HL-60/S4 (cell line): ENCODE measurements around the gene EPHA6.
"Not testable (repeated sequence)": the region's sequence is repeated elsewhere in the genome, so short reads cannot be mapped to it uniquely, and the experiment has no call there.

Experiments
- in situ Hi-C: fragments of 300-500 bp; cut with MboI; formaldehyde crosslinking; loops from 2 replicates; pipeline ENCODE4 v1.14.3; 2022; ENCODE audit warnings: low sequenced_read_pairs

Gene EPHA6

DNA sequence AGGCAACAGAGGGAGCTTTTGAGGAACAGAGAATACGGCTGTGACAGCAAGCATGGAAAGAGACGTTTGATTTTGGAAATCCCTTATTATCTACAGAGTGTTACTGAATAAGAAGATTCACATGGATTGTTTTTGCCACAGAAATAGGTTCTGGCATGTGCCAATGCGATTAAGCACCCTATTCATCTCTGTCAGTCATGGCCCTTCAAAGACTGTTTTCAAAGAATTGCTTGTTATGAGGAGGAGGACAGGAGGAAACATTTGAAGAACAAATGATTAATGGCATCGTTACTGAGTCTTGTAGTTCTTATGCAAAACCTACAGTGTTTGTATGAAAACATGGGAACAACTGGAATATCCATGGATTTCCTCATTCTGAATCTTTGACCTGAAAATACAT lies 86.2 kb downstream of the EPHA6 start:
- in situ Hi-C loops: no loop called here

DNA sequence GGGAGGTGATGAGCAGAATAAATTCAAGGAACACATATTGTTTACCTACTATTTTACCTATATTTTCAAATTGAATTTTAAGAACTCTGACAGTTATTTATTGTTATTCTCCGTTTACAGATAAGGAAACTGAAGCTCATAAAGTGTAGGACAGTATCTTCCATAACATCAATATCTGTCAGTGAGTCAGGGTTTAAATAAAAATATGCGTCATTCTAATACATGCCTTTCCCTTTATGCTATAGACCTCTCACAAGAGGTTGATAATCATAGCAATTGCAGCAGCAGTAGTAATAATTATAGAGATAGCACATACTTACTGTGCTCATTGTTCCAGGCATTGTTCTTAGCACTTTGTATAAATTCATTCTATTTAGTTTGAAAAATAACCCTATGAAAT lies 101.1 kb downstream of the EPHA6 start:
- in situ Hi-C loops: no loop called here

DNA sequence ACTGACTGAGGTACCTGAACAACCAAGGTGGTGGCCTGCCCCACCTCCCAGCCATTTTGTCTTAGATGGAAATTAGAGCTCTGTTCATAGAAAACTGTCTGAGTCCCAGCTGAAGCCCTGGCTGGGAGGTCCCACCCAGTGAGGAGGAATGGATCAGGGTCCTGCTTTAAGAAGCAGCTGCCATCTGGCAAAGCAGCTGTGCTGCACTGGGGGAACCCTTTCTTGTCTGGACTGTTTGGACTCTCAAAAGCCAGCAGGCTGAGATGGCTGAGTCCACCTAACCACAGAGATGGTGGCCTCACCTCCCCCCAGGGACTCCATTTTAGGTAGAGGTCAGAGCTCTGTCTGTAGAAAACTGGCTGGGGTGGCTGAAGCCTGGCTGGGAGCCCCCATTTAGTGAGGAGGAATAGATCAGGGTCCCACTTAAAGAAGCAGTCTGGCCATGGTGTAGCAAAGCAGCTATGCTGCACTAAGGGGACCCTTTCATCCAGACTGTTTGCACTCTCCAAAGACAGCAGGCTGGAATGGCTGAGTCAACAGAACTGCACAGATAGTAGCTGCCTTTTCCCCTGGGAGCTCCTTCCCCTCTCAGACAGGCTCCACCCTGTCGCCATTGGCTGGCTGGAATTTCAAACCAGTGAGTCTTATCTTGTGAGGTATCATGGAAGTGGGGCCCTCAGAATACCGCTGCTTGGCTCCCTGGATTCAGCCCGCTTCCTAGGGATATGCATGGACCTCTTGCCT lies 116.9 kb downstream of the EPHA6 start:
- in situ Hi-C loops: no loop called here

DNA sequence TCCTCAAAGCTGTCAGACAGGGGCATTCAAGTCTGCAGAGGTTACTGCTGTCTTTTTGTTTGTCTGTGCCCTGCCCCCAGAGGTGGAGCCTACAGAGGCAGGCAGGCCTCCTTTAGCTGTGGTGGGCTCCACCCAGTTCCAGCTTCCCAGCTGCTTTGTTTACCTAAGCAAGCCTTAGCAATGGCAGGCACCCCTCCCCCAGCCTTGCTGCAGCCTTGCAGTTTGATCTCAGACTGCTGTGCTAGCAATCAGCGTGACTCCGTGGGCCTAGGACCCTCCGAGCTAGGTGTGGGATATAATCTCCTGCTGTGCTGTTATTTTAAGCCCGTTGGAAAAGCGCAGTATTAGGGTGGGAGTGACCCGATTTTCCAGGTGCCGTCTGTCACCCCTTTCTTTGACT lies 127.7 kb downstream of the EPHA6 start:
- in situ Hi-C loops: not testable (repeated sequence)

DNA sequence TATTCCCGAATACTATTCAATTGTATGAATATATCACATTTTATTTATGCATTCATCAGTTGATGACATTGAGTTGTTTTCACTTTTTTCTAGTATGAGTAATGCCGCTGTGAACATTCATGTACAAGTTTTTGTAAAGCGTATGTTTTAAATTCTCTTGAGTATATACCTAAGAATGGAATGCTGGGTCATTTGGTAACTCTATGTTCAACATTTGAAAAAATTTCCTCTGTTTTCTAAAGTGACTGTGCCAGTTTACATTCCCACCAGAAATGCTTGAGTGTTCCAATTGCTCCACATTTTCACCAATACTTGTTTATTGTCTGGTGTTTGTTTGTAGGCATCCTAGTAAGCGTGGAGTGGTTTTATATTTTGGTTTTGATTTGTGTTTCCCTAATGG lies 144.5 kb downstream of the EPHA6 start:
- in situ Hi-C loops: no loop called here

DNA sequence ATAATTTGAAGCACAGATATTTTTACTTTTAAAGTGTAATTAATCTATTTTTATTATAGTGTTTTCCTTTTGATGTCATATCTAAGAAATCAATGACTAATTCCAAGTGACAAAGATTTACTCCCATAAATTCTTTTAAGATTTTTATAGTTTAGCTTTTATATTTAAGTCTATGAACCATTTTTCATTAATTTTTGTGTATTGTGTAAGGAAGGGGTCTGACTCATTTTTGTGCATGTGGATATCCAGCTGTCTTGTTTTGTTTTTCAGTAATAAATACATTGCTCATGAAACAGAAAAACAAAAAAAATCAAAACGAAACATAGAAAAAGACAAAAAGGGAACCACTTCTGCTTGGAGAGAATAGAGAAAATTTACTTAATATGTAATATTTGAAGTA lies 145.1 kb downstream of the EPHA6 start:
- in situ Hi-C loops: no loop called here

DNA sequence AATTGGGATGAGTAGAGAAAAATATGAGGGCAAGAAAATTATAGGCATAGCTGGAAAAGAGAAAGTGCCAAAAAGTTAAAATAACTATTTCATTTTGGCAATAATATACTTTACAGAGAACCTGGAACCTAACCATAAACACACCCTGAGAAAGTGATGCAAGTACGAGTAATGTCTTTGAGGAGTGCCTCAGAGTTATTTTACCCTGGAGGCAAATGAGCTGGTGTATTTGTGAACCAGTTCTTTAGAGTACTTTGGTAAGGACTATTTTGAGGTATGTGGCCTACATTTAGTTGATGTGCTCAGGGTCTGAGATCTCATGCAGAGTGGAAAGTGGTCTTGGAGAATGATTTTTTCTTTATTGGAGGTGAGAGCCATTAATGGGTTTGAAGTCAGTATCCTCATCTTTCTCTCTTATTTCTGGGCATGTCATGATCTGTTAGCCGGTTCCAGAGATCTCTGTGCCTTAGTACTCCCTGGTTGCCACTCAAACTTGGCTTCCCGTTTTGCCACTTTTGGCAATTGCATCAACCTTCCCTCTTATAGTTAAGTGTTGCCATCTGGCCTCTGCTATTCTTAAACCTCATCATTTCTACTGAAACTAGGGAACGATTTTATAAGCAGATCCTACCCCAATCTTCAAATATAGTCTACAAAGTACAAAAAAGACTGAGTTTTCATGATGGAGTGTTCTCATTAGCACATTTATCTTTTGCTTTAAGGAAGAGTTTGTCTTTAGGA lies 145.7 kb downstream of the EPHA6 start:
- in situ Hi-C loops: no loop called here

DNA sequence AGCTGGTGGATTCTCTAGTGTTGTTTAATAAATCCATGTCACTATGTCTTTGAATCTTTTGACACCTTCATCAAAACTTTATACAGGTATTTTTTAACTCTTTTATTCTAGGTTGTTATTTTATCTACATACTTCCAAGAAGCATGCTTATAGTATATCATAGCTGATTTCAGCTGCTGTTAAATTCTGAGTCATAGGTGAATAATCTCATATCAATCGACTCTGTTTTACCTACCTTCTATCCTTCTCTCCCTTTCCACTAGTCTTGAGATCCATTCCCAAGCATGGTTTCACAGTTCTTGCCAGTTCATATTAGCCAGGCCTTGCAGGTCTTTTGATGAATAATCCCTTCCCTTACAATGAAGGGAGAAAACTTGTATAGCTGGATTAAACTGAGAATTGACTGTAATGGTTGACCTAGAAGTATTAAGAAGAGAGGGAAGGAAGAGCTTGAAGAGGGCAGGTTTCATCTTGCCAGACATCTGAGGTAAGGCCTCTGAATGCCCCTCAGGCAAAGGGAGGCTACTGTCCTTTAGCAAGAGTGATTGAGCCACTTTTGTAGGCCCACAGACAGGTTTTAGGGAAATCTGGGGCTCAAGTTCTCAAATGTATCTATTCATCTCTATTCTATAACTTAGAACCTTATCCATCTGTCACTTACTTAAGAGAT lies 146.4 kb downstream of the EPHA6 start:
- in situ Hi-C loops: no loop called here

DNA sequence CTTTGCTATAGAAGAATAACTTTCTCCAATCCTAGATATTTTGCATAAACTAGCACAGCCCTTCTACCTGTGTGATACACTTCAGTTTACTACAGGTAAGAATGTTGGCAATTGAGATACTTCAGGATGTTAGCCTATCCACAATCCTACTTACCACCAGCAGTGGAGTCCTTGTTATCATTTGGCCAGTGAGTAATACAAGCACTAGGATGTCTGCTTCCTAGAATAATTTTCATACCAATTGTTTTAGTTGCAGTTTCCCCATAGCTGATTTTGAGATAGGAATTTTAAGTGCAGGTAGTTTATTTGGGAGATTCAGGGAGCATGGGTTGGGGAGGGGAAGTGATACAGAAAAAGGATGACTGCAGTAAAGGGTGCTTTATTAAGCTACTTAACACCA lies 147.2 kb downstream of the EPHA6 start:
- in situ Hi-C loops: no loop called here

DNA sequence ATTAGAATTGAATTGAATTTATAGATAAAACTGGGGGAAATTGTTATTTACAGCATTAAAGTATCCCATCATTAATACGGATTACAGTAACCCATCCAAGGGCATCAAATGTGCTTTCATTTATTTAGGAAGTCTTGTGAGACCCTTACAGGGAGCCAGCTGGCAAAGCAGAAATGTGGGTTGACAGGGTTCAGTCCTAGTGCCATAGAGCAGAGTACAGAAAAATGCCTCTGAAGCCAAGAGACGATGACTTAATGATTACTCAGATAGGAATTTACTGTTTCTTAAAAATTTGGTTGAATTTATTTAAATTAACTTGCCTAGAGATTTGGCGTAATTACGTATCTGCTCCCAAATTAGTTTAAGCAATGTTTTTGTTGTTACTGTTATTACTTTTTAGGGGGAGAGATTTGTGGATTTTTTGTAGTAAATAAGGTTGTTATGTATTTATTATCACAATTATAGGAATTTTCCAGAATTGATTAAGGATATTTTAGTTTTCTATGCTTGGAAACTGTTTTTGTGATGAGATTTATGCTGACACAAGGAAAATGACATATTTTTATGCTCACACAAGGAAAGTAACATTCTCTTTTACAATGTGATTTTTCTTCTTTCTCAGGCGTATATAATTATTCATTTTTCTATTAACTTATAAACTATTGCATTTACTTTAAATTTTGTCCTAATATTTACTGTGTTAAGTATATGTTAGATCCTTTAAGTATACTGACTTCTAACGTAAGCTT lies 152.0 kb downstream of the EPHA6 start:
- in situ Hi-C loops: no loop called here

DNA sequence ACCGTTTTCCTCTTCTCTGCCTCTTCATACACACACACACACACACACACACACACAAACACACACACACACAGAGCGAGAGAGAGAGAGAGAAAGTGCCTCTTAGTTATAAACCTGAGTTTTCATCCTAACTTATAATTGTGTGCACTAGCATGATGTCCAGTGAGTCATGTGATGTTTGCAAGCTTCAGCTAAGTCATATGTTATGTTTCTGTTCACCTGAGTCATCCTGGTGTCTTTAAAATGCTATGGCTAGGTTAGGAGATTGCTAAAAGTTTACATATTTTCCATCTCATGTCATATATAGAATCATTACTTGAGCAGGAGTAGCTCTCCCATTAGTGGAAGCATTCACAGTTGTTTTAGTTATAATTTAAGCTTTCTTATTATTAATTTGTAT lies 155.8 kb downstream of the EPHA6 start:
- in situ Hi-C loops: no loop called here

DNA sequence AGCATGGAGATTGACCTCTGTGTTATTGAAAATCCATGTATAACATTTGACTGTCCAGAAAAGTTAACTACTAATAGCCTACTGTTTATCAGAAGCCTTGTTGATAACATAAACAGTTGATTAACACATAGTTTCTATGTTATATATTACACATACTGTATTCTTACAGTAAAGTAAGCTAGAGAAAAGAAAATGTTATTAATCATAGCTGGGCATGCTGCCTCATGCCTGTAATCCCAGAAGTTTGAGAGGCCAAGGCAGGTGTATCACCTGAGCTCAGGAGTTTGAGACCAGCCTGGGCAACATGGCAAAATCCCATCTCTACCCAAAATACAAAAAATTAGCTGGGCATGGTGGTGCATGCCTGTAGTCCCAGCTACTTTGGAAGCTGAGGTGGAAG lies 163.3 kb downstream of the EPHA6 start:
- in situ Hi-C loops: no loop called here

DNA sequence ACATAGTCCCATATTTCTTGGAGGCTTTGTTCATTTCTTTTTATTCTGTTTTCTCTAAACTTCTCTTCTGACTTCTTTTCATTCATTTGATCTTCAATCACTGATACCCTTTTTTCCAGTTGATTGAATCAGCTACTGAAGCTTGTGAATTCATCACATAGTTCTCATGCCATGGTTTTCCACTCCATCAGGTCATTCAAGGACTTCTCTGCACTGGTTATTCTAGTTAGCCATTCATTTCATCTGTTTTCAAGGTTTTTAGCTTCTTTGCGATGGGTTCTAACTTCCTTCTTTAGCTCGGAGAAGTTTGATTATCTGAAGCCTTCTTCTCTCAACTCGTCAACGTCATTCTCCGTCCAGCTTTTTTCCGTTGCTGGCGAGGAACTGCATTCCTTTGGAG lies 169.3 kb downstream of the EPHA6 start:
- in situ Hi-C loops: not testable (repeated sequence)

DNA sequence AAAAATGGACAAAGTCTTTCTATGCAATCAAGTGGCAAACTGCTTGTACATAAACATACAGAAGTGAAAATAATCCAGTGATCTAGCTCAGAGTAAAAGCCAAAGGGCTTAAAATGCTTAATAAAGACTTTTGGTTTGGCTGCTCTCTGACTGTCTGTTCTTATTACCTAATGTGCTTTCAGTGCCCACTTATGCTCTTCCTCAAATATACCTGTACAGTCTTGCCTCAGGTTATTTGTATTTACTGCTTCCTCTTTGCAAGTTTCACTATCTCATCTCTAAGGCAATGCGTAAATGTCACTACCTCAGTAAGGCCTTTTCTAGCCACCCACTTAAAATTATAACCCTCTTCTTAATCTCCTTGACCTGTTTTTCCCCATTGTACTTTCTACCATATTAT lies 171.8 kb downstream of the EPHA6 start:
- in situ Hi-C loops: no loop called here

DNA sequence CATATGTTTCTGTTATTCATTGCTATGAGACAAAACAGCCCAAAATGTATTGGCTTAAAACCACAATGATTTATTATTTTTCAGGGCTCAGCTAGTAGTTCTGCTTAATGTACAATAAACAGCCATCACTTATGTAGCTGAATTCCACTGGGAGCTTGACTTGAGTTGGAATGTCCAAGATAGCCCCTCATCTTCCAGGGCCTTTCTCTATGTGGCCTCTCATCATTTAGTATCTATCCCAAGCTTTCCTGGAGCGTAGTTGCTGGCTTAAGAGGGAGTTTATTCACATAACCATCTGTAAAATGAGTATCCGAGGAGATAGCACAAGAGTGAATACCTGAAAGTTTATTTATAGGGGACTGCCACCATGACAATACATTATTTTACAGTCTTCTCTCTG lies 176.8 kb downstream of the EPHA6 start:
- in situ Hi-C loops: no loop called here

DNA sequence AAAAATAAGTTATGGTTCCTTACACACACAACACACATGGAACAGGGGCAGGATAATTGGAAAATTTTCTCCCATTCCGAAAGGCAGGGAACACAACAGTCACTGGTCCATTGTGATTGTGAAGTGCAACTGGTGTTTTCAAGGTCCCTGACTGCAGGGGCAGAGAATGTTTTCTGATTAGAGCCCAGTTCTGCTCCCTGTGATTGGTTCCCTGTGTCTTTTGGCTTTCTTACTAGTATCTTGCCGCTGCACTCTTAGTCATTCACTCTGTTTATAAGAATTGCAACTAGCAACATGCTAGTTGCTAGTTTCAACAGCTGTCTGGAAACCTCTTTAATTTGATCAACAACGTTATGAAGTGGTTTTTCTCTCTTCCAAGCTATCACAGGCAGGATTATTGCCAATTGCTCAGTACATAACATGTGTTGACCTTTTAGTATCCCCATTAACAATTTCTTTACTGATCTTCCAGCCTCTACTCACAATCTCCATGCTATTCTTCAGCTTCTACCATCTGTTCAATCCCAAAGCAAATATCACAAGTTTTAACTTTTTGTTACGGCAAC lies 177.5 kb downstream of the EPHA6 start:
- in situ Hi-C loops: no loop called here

DNA sequence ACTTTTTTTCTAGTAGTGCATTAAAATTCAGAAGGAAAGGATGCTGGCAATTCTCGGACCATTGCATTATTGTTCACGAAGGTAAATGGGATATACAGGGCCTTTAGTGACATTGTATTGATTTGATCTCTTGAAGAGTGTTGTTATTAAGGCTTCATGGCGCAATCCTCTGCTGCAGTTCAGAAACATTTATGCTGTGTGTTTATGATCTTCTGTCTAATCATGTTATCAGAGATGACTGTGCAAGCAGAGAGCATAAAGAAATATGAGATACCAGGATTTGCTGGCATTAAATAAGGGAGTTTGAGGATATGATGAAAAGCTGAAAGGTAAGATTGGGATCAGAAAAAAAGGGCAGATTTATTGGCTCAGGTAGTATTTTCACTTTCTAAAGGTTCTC lies 180.6 kb downstream of the EPHA6 start:
- in situ Hi-C loops: no loop called here

DNA sequence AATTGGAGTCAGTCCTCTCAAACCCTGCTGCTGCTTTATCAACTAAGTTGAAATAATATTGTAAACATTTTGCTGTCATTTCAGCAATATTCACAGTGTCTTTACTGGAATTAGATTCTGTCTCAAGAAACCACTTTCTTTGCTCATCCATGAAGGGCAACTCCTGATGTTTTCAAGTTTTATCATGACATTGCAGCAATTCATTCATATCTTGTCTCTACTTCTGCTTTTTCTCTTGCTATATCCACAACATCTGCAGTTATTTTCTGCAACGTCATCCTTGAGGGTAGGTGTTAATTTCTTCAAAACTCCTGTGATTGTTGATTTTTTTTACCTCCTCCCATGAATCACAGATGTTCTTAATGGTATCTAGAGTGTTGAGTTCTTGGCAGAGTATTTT lies 181.6 kb downstream of the EPHA6 start:
- in situ Hi-C loops: no loop called here

DNA sequence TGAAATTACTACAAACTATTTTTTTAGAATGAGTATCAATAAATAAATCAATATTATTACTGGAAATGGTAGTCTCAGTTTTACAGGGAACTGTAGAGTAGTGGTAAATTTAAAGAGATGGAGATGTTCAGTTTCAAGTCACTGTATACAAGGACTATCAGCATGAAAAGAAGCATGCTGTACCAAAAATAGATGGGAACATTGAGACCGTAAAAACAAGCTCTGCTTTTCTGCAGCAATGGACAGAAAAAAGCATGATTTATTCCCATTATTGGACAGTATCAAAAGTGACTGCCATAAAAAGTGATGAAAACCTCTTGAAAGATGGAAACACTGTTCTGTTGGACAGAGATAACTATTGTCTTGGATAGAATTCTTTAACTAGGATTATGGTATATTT lies 187.2 kb downstream of the EPHA6 start:
- in situ Hi-C loops: no loop called here

DNA sequence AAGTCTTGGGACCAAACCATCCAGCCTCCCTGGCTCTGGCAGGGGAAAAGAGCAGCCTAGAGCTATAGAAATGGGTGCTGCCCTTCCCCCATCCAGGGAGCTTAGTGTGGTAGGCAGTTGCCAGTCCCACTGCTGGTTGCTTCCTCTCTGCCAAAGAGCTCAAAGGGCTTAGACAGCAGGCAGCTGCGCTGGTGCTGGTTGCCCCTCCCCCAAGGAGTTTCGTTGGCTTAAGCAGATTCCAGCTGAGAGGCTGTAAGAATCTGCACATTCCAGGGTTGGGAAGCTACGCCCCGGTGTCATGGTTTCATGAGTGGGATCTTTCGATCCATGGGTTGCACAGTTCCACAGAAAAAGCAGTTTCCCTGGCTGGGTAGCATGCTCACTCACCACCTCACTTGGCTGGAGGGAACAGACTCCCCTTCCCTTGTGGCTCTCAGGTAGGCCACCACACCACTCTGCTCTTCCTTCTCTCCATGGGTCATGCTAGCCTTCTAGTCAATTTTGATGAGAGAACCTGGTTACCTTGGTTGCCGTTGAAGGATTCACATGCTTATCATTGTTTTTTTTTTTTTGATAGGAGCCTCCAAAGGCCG lies 195.1 kb downstream of the EPHA6 start:
- in situ Hi-C loops: no loop called here
